Activated T-helper 9 cell treated with anti-CD3 and anti-CD28 coated beads, Interleukin-2, amount 50 U/mL, for 16 hours (primary cell): ENCODE measurements around the gene BCAT1.

Experiments used
- DNase-seq: peaks from one replicate; pipeline ENCODE4 v3.0.0-alpha.2; 2020; ENCODE audit warnings: low read depth

The BCAT1 gene

GRCh38 chr12:24764712-24765111 lies 184.2 kb downstream of the BCAT1 start:
- no peak for DNase-seq

DNA sequence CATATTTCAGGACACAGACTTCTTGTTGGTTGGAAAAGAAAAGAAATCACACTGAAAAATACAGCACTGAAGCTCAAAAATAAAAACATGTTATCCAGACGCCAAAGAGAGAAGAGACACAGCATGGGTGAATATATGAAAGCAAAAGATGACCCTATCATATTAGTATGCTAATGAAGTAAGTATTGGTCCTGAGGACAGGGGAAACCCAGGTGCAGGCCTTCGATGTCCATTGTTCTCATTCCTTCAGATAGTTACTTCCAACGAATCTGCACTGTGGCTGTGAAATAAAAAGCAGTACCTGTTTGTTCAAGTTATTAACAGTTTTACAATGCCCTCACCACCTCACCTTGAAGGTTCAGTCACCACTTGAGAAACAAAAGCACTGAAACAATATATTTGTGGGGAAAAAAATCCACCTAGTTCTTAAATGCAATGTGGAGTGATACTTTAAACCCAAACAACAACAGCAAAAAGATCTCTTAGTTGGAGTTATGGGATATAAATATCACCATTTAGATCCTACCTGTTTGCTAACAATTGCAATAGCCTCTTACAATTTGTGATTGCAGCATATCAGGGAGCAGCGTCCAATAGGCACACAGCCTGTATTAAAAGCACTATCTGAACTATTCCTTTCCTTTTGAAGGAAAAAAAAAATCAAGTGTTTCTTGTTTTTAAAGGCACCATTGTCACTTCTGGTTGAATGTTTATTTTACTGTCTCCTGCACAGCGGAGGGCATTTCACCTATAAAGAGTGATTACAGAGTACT lies 188.1 kb downstream of the BCAT1 start:
- no peak for DNase-seq

DNA sequence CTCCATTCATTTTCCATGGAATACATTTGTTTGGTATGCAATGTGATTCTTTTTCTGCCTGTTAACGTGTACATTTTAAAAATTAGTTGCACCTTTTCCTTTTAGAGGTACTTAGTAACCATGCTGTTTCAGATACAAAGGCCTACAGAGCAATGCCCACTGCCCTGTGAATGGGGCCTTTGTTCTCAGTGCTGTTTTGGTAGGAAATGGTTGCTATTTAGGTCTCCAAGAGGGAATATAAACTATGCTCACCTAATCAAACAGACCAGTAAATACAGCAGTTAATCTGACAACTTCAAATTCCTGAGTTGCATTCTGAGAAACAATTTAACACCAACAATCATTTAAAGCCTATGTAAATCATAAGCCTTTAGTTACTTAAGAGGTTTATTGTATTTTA lies 188.7 kb downstream of the BCAT1 start:
- DNase-seq, result no peak
